HCT116 (cell line): ENCODE measurements around the gene C4orf17. TPM values are rescaled to one million over a fixed set of nuclear protein-coding genes. Genes with fewer than 3 reads are reported as not detected.

Experiments used
- ATAC-seq: fragments of 200-7000 bp; cut with Tn5 transposase; 2 replicates; pipeline ENCODE4 v1.9.1; 2020; ENCODE audit warnings: mild to moderate bottlenecking, moderate library complexity
- BruUV-seq: library from RNA; stranded (reverse); fragments of 400-500 nt; replicated peaks from 2 replicates; lab custom pipeline; 2021; lab: Mats Ljungman, UMichigan
- CTCF ChIA-PET: fragments of 300-600 bp; sonication (Branson Sonifier 250); formaldehyde crosslinking; loops from one replicate; lab custom pipeline; 2021; ENCODE audit warnings: antibody characterized with exemption; lab: Charles Lee
- POLR2A ChIA-PET: fragments of 300-600, 350-600 bp; sonication (Branson Sonifier 250); formaldehyde crosslinking; loops from one replicate; lab custom pipeline; 2021; ENCODE audit warnings: antibody characterized with exemption; lab: Charles Lee
- RAD21 ChIA-PET, 2 experiments: fragments of 300-600 bp; sonication (Branson Sonifier 250); formaldehyde crosslinking; loops; one replicate each; lab custom pipeline; 2023; ENCODE audit warnings: low total read pairs in 2 of 2; ENCODE audit not compliant: uncharacterized antibody in 2 of 2, unreplicated experiment in 2 of 2, low non-redundant PET in 1 of 2; lab: Charles Lee
- DNase-seq: peaks from one replicate; pipeline ENCODE4 v3.0.0-alpha.2; 2010; ENCODE audit warnings: low read depth, low spot score
- H2AFZ ChIP-seq: fragments of 200-600 bp; shearing (Covaris generic), sonication (generic); 2 replicates; pipeline ENCODE4 v1.6.1; 2017; ENCODE audit warnings: low read depth, mixed run types, mixed read lengths, antibody characterized with exemption, low read length; ENCODE audit not compliant: poor library complexity, severe bottlenecking
- H3K27ac ChIP-seq: 2 replicates; pipeline ENCODE4 v1.5.1; 2012; ENCODE audit warnings: low read depth, low read length
- H3K27me3 ChIP-seq: fragments of 200-600 bp; sonication (generic); 2 replicates; pipeline ENCODE4 v1.6.1; 2016; ENCODE audit warnings: mixed run types, low read length, mixed read lengths; ENCODE audit not compliant: insufficient read depth
- H3K36me3 ChIP-seq, 2 experiments: fragments of 200-500 bp in 1 of 2; fragments of 200-600 bp in 1 of 2; sonication (Bioruptor generic) in 1 of 2; sonication (generic) in 1 of 2; 2 replicates each; pipeline versions ENCODE4 v1.5.1 to v1.6.1; 2014 to 2016; ENCODE audit warnings: low read length in 2 of 2, inconsistent platforms in 1 of 2, mixed read lengths in 1 of 2, mixed run types in 1 of 2; ENCODE audit not compliant: insufficient read depth in 2 of 2, control insufficient read depth in 1 of 2
- H3K4me1 ChIP-seq, 2 experiments: fragments of 200-600 bp in 1 of 2; sonication (generic) in 1 of 2; 2 replicates each; pipeline versions ENCODE4 v1.5.1 to v1.6.1; 2012 to 2017; ENCODE audit warnings: low read length in 2 of 2, inconsistent platforms in 1 of 2, mild to moderate bottlenecking in 1 of 2, mixed read lengths in 1 of 2, mixed run types in 1 of 2, moderate library complexity in 1 of 2; ENCODE audit not compliant: insufficient read depth in 2 of 2, control insufficient read depth in 1 of 2
- H3K4me2 ChIP-seq: fragments of 200-600 bp; sonication (generic); 2 replicates; pipeline ENCODE4 v1.6.1; 2017; ENCODE audit warnings: mixed run types, low read length, mixed read lengths
- H3K4me3 ChIP-seq, 2 experiments: fragments of 200-600 bp in 1 of 2; sonication (generic) in 1 of 2; replicated peaks in 1 of 2; 2 replicates each; pipeline ENCODE4 v1.5.1; 2011 to 2016; ENCODE audit warnings: low read length in 2 of 2, control low read depth in 1 of 2, low read depth in 1 of 2, mild to moderate bottlenecking in 1 of 2, mixed read lengths in 1 of 2, mixed run types in 1 of 2
- H3K79me2 ChIP-seq: fragments of 200-600 bp; sonication (generic); 2 replicates; pipeline ENCODE4 v1.6.1; 2017; ENCODE audit warnings: mild to moderate bottlenecking, mixed run types, low read length, moderate library complexity, mixed read lengths; ENCODE audit not compliant: insufficient read depth
- H3K9ac ChIP-seq: fragments of 200-600 bp; sonication (generic); 2 replicates; pipeline ENCODE4 v1.6.1; 2016; ENCODE audit warnings: low read length, mixed read lengths
- H3K9me2 ChIP-seq: fragments of 200-600 bp; sonication (generic), shearing (Covaris generic); 2 replicates; pipeline ENCODE4 v1.6.1; 2017; ENCODE audit warnings: mixed run types, mild to moderate bottlenecking, moderate library complexity; ENCODE audit not compliant: insufficient read depth
- H3K9me3 ChIP-seq, 2 experiments: fragments of 200-500 bp in 1 of 2; fragments of 200-600 bp in 1 of 2; sonication (Bioruptor generic) in 1 of 2; sonication (generic) in 1 of 2; 2 replicates each; pipeline ENCODE4 v1.6.1; 2014 to 2017; ENCODE audit warnings: low read length in 2 of 2, mixed read lengths in 2 of 2, inconsistent platforms in 1 of 2, low read depth in 1 of 2, mild to moderate bottlenecking in 1 of 2, mixed run types in 1 of 2, moderate library complexity in 1 of 2; ENCODE audit not compliant: control insufficient read depth in 1 of 2, insufficient read depth in 1 of 2
- H4K20me1 ChIP-seq: fragments of 200-600 bp; sonication (generic), shearing (Covaris generic); 2 replicates; pipeline ENCODE4 v1.6.1; 2017; ENCODE audit warnings: mixed run types, mild to moderate bottlenecking, moderate library complexity; ENCODE audit not compliant: insufficient read depth
- EGR1 ChIP-seq: IDR thresholded peaks from 2 replicates; pipeline ENCODE4 v1.6.1; 2012; ENCODE audit warnings: low read depth
- ELF1 ChIP-seq: IDR thresholded peaks from 2 replicates; pipeline ENCODE4 v1.6.1; 2012; ENCODE audit warnings: low read depth, borderline replicate concordance
- EZH2phosphoT487 ChIP-seq: fragments of 200-600 bp; IDR thresholded peaks from 2 replicates; pipeline ENCODE4 v1.6.1; 2018; ENCODE audit warnings: antibody characterized with exemption, borderline replicate concordance
- JUND ChIP-seq: IDR thresholded peaks from 2 replicates; pipeline ENCODE4 v1.6.1; 2012
- POLR2A ChIP-seq: IDR thresholded peaks from 2 replicates; pipeline ENCODE4 v1.7.0; 2011; ENCODE audit warnings: borderline replicate concordance; ENCODE audit not compliant: insufficient read depth, insufficient read length; ENCODE audit errors: extremely low read depth
- RAD21 ChIP-seq: IDR thresholded peaks from 2 replicates; pipeline ENCODE4 v1.6.1; 2012; ENCODE audit warnings: low read depth, mild to moderate bottlenecking
- SP1 ChIP-seq: IDR thresholded peaks from 2 replicates; pipeline ENCODE4 v1.6.1; 2012; ENCODE audit warnings: low read depth
- SRF ChIP-seq: IDR thresholded peaks from 2 replicates; pipeline ENCODE4 v1.6.1; 2012; ENCODE audit warnings: low read depth
- TCF7L2 ChIP-seq: IDR thresholded peaks from 2 replicates; pipeline ENCODE4 v1.7.0; 2011; ENCODE audit warnings: borderline replicate concordance, inconsistent platforms; ENCODE audit not compliant: insufficient read depth, insufficient read length; ENCODE audit errors: extremely low read depth
- YY1 ChIP-seq: IDR thresholded peaks from 2 replicates; pipeline ENCODE4 v1.6.1; 2011; ENCODE audit warnings: low read length, low read depth, moderate library complexity, mild to moderate bottlenecking; ENCODE audit not compliant: insufficient replicate concordance; ENCODE audit errors: extremely low read depth
- ZFX ChIP-seq: fragments of 450-650 bp; IDR thresholded peaks from 2 replicates; pipeline ENCODE4 v1.6.1; 2017
- ZNF274 ChIP-seq: fragments of 200-500 bp; sonication (Bioruptor generic); IDR thresholded peaks from 2 replicates; pipeline ENCODE4 v1.6.1; 2014; ENCODE audit warnings: mild to moderate bottlenecking, low read depth, low read length, inconsistent platforms
- intact Hi-C: fragments of 100-400 bp; cut with micrococcal nuclease; formaldehyde crosslinking; loops from 2 replicates; pipeline ENCODE4 v1.10.0; 2022
- total RNA-seq: library from RNA; stranded (reverse); gene quantifications from one replicate; pipeline ENCODE4 v1.2.1, GENCODE V29; 2021; ENCODE audit not compliant: unreplicated experiment
- TF ChIP-seq, protein P1 (sequence below): IDR thresholded peaks from 2 replicates; pipeline ENCODE4 v1.6.1; 2012; ENCODE audit warnings: low read depth
- TF ChIP-seq, protein P2 (sequence below): IDR thresholded peaks from 2 replicates; pipeline ENCODE4 v1.6.1; 2011; ENCODE audit warnings: mild to moderate bottlenecking, low read length, moderate library complexity; ENCODE audit not compliant: insufficient replicate concordance; ENCODE audit errors: extremely low read depth
- TF ChIP-seq, protein P3 (sequence below): IDR thresholded peaks from 2 replicates; pipeline ENCODE4 v1.6.1; 2012
- TF ChIP-seq, protein P4 (sequence below): IDR thresholded peaks from 2 replicates; pipeline ENCODE4 v1.6.1; 2012

C4orf17 gene
- total RNA-seq, 1 experiment from 2014 or later, result not detected

DNA sequence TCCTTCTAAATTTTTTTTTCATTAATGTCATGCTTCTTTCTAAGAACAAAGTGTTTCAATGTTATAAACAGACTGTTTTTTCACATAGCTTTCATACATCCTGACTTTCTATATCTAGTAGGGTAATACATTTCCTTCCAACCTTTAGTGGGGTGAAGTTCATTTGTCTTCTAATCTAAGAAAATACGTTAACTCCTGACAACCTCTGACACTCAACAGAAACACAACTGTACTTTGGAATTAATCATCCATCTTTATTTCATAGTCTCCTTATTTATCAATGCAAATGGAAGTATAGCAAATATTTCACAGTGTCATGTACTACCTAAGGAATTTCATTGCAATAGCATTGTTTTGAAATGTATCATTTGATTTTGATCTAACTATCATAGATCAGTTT, 61.1 kb downstream of the C4orf17 start:
- ATAC-seq (no peak), DNase-seq (no peak)
- H3K9me2 ChIP-seq, result no peaks in the 10 kb centered on the region
- RAD21 ChIA-PET, result no interaction called here
- no peaks in the 10 kb centered on the region for H4K20me1 ChIP-seq
- H3K27me3 ChIP-seq, result no peaks in the 10 kb centered on the region
- BruUV-seq, result no TSS peak
- H3K4me3 ChIP-seq, result no peak overlapping the region
- CTCF ChIA-PET, result no interaction called here
- no peak overlapping the region for H3K4me2 ChIP-seq
- H3K79me2 ChIP-seq, result no peaks in the 10 kb centered on the region
- H3K4me1 ChIP-seq, result no peaks in the 10 kb centered on the region
- TF ChIP-seq SP1 (no peak), EGR1 (no peak), RAD21 (no peak), SRF (no peak), POLR2A (no peak), YY1 (no peak), ZNF274 (no peak), TCF7L2 (no peak), JUND (no peak), ZFX (no peak), EZH2phosphoT487 (no peak), ELF1 (no peak)
- TF ChIP-seq, protein P1, sequence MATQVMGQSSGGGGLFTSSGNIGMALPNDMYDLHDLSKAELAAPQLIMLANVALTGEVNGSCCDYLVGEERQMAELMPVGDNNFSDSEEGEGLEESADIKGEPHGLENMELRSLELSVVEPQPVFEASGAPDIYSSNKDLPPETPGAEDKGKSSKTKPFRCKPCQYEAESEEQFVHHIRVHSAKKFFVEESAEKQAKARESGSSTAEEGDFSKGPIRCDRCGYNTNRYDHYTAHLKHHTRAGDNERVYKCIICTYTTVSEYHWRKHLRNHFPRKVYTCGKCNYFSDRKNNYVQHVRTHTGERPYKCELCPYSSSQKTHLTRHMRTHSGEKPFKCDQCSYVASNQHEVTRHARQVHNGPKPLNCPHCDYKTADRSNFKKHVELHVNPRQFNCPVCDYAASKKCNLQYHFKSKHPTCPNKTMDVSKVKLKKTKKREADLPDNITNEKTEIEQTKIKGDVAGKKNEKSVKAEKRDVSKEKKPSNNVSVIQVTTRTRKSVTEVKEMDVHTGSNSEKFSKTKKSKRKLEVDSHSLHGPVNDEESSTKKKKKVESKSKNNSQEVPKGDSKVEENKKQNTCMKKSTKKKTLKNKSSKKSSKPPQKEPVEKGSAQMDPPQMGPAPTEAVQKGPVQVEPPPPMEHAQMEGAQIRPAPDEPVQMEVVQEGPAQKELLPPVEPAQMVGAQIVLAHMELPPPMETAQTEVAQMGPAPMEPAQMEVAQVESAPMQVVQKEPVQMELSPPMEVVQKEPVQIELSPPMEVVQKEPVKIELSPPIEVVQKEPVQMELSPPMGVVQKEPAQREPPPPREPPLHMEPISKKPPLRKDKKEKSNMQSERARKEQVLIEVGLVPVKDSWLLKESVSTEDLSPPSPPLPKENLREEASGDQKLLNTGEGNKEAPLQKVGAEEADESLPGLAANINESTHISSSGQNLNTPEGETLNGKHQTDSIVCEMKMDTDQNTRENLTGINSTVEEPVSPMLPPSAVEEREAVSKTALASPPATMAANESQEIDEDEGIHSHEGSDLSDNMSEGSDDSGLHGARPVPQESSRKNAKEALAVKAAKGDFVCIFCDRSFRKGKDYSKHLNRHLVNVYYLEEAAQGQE, result no peak
- TF ChIP-seq, protein P2, sequence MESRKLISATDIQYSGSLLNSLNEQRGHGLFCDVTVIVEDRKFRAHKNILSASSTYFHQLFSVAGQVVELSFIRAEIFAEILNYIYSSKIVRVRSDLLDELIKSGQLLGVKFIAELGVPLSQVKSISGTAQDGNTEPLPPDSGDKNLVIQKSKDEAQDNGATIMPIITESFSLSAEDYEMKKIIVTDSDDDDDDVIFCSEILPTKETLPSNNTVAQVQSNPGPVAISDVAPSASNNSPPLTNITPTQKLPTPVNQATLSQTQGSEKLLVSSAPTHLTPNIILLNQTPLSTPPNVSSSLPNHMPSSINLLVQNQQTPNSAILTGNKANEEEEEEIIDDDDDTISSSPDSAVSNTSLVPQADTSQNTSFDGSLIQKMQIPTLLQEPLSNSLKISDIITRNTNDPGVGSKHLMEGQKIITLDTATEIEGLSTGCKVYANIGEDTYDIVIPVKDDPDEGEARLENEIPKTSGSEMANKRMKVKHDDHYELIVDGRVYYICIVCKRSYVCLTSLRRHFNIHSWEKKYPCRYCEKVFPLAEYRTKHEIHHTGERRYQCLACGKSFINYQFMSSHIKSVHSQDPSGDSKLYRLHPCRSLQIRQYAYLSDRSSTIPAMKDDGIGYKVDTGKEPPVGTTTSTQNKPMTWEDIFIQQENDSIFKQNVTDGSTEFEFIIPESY, result no peak
- TF ChIP-seq, protein P3, sequence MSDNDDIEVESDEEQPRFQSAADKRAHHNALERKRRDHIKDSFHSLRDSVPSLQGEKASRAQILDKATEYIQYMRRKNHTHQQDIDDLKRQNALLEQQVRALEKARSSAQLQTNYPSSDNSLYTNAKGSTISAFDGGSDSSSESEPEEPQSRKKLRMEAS, result no peak
- TF ChIP-seq, protein P4, sequence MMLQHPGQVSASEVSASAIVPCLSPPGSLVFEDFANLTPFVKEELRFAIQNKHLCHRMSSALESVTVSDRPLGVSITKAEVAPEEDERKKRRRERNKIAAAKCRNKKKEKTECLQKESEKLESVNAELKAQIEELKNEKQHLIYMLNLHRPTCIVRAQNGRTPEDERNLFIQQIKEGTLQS, result no peak
- TF ChIP-seq, all 23 proteins: peak for 0
- Histone ChIP-seq H3K27ac (no peak overlapping the region), H2AFZ (no peak overlapping the region), H3K9me3 (no peaks in the 10 kb centered on the region), H3K36me3 (no peaks in the 10 kb centered on the region), H3K9ac (no peak overlapping the region)
- intact Hi-C loops, result no loop called here
- POLR2A ChIA-PET, result no interaction called here
